Measurements from ENCODE around the gene PTGES3. TPM values are rescaled to one million over a fixed set of nuclear protein-coding genes. Genes with fewer than 3 reads are reported as not detected.
"Not testable (repeated sequence)": the region's sequence is repeated elsewhere in the genome, so short reads cannot be mapped to it uniquely, and the experiment has no call there.

The PTGES3 gene
- total RNA-seq, 1 donor from 2014 or later: 137 TPM

DNA sequence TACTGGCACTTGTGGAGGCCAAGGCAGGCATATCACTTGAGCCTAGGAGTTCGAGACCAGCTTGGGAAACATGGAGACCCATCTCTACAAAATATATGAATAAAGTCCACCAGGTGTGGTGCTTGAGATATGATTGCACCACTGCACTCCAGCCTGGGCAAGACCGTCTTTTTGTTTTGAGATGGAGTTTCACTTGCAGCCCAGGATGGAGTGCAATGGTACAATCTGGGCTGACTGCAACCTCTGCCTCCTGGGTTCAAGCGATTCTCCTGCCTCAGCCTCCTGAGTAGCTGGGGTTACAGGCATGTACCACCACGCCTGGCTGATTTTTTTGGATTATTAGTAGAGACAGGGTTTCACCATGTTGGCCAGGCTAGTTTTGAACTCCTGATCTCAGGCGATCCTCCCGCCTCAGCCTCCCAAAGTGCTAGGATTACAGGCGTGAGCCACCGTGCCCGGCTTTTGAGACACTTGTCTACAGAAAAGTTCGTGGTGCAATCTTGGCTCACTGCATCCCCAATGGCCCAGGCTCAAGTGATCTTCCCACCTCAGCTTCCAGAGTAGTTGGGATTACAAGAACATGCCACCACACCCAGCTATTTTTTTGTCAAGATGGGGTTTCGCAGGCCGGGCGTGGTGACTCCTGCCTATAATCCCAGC, 26.0 kb downstream of the PTGES3 start:
- intact Hi-C loops (cut with micrococcal nuclease): no loop called here
- DNase-seq (no peak), ATAC-seq (no peak)

DNA sequence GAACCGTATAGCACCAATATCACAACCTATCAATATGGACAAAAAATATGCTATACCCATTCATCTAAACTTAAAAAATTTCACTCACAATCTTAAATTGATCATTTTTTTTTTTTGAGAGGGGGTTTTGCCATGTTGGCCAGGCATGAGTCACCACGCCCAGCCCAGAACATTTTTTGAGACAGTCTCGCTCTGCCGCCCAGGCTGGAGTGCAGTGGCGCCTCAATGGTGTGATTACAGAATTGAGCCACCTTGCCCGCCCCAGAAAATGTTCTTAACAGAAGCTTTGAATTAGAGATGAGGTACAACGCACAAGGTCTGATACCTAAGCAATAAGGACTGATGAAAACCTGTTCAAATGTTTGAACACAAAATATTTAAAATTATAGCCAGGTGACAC, 26.5 kb downstream of the PTGES3 start:
- DNase-seq: no peak
- ATAC-seq: no peak
- intact Hi-C loops (cut with micrococcal nuclease): no loop called here

GRCh38 chr12:56658921-56659320, 29.2 kb downstream of the PTGES3 start:
- ATAC-seq (no peak), DNase-seq (no peak)
- intact Hi-C loops (cut with micrococcal nuclease): no loop called here

- intact Hi-C loops (cut with micrococcal nuclease): no loop called here
- DNase-seq (no peak), ATAC-seq (no peak)
These were observed 30.4 kb downstream of the PTGES3 start for GRCh38 chr12:56657416-56658379.

DNA sequence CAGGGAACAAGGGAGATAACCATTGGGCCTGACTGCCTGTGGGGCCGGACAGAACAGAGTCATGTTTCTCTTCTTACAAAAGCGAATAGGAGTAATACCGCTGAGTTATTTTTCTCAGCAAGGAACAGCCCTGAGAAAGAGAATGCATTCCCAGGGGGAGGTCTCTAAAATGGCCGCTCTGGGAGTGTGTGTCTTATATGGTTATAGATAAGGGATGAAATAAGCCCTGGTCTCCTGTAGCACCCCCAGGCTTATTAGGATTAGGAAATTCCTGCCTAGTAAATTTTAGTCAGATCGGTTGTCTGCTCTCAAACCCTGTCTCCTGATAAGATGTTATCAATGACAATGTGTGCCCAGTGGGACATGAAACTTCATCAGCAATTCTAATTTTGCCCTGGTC, 34.3 kb downstream of the PTGES3 start:
- intact Hi-C loops (cut with micrococcal nuclease); ATAC-seq; DNase-seq: not testable (repeated sequence)

DNA sequence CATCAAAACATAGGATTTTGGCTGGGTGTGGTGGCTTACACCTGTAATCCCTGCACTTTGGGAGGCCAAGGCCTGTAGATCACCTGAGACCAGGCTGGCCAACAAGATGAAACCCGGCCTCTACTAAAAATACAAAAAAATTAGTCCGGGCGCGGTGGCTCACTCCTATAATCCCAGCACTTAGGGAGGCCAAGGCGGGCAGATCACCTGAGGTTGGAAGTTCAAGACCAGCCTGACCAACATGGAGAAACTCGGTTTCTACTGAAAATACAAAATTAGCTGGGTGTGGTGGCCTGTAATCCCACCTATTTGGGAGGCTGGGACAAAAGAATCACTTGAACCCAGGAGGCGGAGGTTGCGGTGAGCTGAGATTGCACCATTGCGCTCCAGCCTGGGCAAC, 40.1 kb downstream of the PTGES3 start:
- DNase-seq; ATAC-seq; intact Hi-C loops (cut with micrococcal nuclease): not testable (repeated sequence)

- DNase-seq (peak; percentile 95), ATAC-seq (peak; percentile 98)
- intact Hi-C loops (cut with micrococcal nuclease): no loop called here
These were observed 42.2 kb downstream of the PTGES3 start, which contains the start of gene ATP5F1B for GRCh38 chr12:56645717-56646446. Gene ATP5F1B (minus strand): TSS chr12:56645984. CDS start chr12:56645963, 21 bp downstream.

GRCh38 chr12:56645201-56645716, 42.8 kb downstream of the PTGES3 start:
- DNase-seq (no peak), ATAC-seq (peak; percentile 9)
- intact Hi-C loops (cut with micrococcal nuclease): no loop called here

DNA sequence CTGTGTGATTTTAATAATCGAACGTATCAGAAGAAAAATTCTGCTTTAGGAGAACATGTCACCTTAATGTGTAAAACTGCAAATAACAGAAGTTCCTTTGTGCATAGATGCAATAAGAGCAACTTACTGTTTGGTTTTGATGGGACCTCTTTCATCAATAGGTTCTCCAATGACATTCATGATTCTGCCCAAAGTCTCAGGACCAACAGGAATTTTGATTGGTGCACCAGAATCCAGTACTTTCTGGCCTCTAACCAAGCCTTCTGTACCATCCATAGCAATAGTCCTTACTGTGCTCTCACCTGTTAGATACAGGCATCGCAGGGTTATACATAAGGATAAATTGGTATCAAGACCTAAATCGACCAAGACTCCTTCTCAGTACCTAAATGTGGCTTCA, 43.4 kb downstream of the PTGES3 start:
- DNase-seq (no peak), ATAC-seq (no peak)
- intact Hi-C loops (cut with micrococcal nuclease): no loop called here

GRCh38 chr12:56641219-56641618, 46.9 kb downstream of the PTGES3 start:
- intact Hi-C loops (cut with micrococcal nuclease): no loop called here
- no peak for ATAC-seq
- DNase-seq: no peak

GRCh38 chr12:56637621-56638020, 50.5 kb downstream of the PTGES3 start:
- ATAC-seq: no peak
- intact Hi-C loops (cut with micrococcal nuclease): loop anchor here (10.0 kb wide), 1 partner anchor 113 kb away; the partner anchor contains the start of gene RBMS2

GRCh38 chr12:56636675-56637540, 51.2 kb downstream of the PTGES3 start:
- intact Hi-C loops (cut with micrococcal nuclease): loop anchor here (10.0 kb wide), 1 partner anchor 112 kb away; the partner anchor contains the start of gene RBMS2
- DNase-seq: peak; percentile 98

More at GRCh38 chr12:56637621-56638020, 50.5 kb downstream of the PTGES3 start:
- DNase-seq: no peak

DNA sequence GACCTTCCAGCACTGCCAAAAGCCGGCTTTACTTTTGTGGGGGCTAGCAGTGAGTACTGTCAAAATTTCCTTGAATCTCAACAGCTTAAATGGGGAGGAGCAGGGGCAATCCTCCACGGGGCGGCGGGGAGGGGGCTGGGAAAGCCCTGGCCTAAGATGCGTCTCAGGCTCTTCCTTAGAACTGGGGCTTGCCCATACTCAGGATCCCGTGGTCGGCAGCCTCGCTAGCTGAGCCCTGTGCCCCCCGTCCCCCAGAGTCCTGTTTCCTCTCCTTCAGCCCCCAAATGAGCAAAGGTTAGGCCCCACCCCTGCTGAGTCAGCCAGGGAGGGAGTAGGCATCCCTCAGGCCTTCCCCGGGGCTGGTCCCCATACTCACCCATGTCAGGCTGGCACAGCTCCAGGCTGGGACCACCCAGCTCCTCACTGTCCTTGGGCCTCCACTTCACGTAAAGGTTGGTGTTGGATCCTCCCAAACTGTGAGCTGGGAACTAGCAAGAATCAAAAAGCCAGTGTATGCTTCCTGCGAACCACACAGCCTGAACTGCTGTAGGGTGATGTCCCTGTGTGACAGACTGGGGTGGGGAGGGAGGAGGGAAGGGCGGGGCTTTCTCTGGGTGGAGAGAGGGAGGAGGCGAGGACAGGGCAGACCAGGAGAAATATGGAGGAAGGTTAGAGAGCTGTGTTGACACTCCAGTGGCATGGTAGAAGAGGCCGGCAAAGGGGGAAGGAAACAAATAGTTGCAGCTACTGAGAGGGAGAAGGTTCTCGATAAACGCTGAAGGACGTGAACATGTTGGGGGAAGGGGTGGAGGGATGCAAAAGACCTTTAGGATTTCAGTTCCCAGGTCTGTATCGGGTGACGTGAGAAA, 52.0 kb downstream of the PTGES3 start:
- peak; percentile 86 for ATAC-seq
- intact Hi-C loops (cut with micrococcal nuclease): loop anchor here (10.0 kb wide), 1 partner anchor 111 kb away; the partner anchor contains the start of gene RBMS2
- peak; percentile 89 for DNase-seq

More at GRCh38 chr12:56636675-56637540, 51.2 kb downstream of the PTGES3 start:
- peak; percentile 78 for ATAC-seq

DNA sequence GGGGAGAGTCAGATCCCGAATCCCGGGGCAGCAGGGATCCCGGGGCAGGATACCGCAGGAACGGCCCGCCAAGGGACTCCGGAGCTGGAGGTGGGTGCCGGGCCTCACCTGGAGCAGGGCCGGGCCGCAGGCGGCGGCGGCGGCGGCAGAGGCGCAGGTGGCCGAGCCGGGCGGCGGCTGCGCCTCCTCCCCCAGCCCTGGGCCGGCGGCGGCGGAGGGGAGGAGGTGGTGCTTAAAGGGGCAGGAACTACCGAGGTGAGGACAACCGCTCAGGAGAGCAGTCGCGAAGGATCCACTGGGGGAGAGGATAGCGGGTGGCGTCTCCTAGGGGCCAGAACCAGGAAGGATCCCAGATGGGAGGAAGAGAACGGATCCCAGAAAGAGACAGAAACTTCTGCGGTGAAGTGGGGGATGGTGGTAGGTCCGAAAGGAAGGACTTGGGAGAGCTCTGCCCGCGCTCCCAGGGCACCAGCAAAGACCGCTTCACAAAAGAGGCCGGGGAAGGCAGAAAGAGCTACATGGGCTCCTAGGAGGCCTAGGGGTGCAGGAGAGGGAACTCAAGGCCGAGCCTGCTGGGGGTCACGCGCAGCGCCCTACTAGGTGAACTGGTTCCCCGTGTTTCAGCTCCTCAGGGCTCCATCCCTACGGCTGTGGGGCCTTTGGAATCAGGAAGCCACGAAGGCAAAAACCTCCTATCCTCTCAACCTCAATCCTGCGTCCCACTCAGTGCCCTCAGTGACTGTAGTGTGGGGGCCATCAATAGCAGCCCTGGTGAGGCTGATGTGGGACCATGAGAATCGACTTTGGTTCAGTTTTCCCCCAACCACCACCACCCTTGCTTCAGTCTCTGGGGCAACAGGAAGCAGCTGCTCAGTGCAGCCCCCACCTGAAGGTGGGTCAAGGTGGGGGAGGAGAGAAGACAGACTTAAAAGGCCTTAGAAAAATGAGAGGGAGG, 53.0 kb downstream of the PTGES3 start:
- ATAC-seq: peak; percentile 47
- peak; percentile 77 for DNase-seq
- intact Hi-C loops (cut with micrococcal nuclease): loop anchor here (10.0 kb wide), 1 partner anchor 110 kb away; the partner anchor contains the start of gene RBMS2

DNA sequence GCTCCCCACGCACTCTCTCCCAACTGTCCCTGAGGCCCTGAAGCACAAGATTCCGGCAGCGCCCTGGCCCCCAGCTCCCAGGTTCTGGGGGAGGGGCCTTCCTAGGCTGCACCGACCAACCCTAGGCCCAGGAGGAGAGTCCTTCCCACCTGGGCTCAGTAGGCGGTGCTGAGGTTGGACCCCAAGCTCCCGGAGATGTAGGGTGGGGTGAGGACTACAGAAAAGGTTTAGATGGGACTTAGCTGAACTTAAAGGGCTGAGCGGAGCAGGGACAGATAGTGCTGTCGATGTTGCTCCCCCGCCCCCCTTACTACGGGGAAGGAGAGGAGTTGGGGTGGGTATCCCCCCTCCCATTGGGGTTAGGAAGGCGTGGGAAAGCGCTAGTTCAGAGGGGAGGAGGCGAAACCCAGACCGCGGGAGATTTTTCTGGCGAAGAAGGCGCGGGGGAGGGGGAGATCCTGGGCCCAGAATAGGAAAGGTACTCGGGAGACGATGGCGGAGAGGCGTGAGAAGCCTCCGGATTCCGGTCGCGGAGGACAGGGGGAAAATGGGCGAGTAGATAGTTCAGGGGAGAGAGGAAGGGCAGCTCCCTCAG, 53.7 kb downstream of the PTGES3 start:
- ATAC-seq (no peak), DNase-seq (no peak)
- intact Hi-C loops (cut with micrococcal nuclease): loop anchor here (10.0 kb wide), 1 partner anchor 110 kb away; the partner anchor contains the start of gene RBMS2

Data from left ventricle myocardium superior (tissue), 1 donor.